ENCODE data around the gene FAM111A. TPM values are rescaled to one million over a fixed set of nuclear protein-coding genes. Genes with fewer than 3 reads are reported as not detected.

Gene FAM111A
- total and polyA plus RNA-seq, 9 of the 15 experiments (the other 6 are each of a cell fraction or from before 2014, with no cell fraction given), result 14.8 to 30.6 (median 20.1) TPM

DNA sequence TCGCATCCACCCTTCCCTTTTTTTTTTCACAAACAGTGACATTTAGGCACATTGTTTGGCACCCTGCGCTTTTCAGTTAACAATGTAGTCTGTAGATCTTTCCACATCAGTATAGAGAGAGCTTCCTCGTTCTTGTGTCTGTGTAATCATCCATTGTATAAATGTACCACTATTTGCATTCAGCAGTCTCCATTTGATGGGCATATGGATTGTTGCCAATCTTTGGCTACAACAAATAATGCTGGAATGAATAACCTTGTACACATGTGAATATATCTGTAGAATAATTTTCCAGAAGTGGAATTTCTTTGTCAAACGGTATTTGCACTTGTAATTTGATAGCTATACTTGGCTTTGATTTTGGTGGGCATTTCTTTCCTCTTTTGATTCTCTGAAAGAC is 52.9 kb downstream of the FAM111A start (continued):
- TF ChIP-seq RBM25 (IDR thresholded peaks at IDR 0.05; ENCODE audit: low read depth, low read length, severe bottlenecking) (no peak), NUFIP1 (IDR thresholded peaks at IDR 0.05; ENCODE audit: partially characterized antibody) (no peak), IFI16 (CRISPR knock-in tag; IDR thresholded peaks at IDR 0.05) (no peak), GABPB1 (CRISPR knock-in tag; IDR thresholded peaks at IDR 0.05) (no peak), ZNF830 (CRISPR knock-in tag; IDR thresholded peaks at IDR 0.05) (no peak), SPI1 (IDR thresholded peaks at IDR 0.05; ENCODE audit: borderline replicate concordance, low read depth, low read length) (no peak)
- TF ChIP-seq, protein P1, sequence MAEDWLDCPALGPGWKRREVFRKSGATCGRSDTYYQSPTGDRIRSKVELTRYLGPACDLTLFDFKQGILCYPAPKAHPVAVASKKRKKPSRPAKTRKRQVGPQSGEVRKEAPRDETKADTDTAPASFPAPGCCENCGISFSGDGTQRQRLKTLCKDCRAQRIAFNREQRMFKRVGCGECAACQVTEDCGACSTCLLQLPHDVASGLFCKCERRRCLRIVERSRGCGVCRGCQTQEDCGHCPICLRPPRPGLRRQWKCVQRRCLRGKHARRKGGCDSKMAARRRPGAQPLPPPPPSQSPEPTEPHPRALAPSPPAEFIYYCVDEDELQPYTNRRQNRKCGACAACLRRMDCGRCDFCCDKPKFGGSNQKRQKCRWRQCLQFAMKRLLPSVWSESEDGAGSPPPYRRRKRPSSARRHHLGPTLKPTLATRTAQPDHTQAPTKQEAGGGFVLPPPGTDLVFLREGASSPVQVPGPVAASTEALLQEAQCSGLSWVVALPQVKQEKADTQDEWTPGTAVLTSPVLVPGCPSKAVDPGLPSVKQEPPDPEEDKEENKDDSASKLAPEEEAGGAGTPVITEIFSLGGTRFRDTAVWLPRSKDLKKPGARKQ (CRISPR knock-in tag; IDR thresholded peaks at IDR 0.05), result no peak
- TF ChIP-seq, protein P2, sequence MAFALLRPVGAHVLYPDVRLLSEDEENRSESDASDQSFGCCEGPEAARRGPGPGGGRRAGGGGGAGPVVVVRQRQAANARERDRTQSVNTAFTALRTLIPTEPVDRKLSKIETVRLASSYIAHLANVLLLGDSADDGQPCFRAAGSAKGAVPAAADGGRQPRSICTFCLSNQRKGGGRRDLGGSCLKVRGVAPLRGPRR (CRISPR knock-in tag; IDR thresholded peaks at IDR 0.05), result no peak
- TF ChIP-seq, protein P3, sequence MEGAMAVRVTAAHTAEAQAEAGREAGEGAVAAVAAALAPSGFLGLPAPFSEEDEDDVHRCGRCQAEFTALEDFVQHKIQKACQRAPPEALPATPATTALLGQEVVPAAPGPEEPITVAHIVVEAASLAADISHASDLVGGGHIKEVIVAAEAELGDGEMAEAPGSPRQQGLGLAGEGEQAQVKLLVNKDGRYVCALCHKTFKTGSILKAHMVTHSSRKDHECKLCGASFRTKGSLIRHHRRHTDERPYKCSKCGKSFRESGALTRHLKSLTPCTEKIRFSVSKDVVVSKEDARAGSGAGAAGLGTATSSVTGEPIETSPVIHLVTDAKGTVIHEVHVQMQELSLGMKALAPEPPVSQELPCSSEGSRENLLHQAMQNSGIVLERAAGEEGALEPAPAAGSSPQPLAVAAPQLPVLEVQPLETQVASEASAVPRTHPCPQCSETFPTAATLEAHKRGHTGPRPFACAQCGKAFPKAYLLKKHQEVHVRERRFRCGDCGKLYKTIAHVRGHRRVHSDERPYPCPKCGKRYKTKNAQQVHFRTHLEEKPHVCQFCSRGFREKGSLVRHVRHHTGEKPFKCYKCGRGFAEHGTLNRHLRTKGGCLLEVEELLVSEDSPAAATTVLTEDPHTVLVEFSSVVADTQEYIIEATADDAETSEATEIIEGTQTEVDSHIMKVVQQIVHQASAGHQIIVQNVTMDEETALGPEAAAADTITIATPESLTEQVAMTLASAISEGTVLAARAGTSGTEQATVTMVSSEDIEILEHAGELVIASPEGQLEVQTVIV (CRISPR knock-in tag; IDR thresholded peaks at IDR 0.05; ENCODE audit: borderline replicate concordance), result no peak
